Islet precursor cell (in vitro differentiated cells): ENCODE results near the gene CCDC92.
A peak's percentile ranks its signal among the peaks of the same experiment; 100 is the strongest.

Experiments used
- DNase-seq: peaks from one replicate; pipeline ENCODE4 v3.0.0-alpha.2; 2018

CCDC92 gene

GRCh38 chr12:124002021-124002644 lies 29.5 kb upstream of the CCDC92 start:
- peak; percentile 46 for DNase-seq

- DNase-seq: peak; percentile 43
These were observed 28.7 kb upstream of the CCDC92 start for GRCh38 chr12:124001343-124001742.

GRCh38 chr12:124000111-124000510 lies 27.5 kb upstream of the CCDC92 start:
- DNase-seq: peak; percentile 36

GRCh38 chr12:123998991-123999359 lies 26.3 kb upstream of the CCDC92 start:
- DNase-seq: no peak

GRCh38 chr12:123998344-123998990 lies 25.8 kb upstream of the CCDC92 start:
- peak; percentile 45 for DNase-seq

GRCh38 chr12:123997908-123998307 lies 25.3 kb upstream of the CCDC92 start:
- DNase-seq: no peak

- DNase-seq: no peak
These were observed 24.6 kb upstream of the CCDC92 start for GRCh38 chr12:123997033-123997822.

GRCh38 chr12:123996581-123996980 lies 23.9 kb upstream of the CCDC92 start:
- DNase-seq: peak; percentile 68

GRCh38 chr12:123995023-123995748 lies 22.6 kb upstream of the CCDC92 start:
- no peak for DNase-seq

GRCh38 chr12:123992118-123992825 lies 19.6 kb upstream of the CCDC92 start:
- no peak for DNase-seq

GRCh38 chr12:123991372-123991951 lies 18.8 kb upstream of the CCDC92 start:
- DNase-seq: peak; percentile 50

GRCh38 chr12:123990511-123990910 lies 17.9 kb upstream of the CCDC92 start:
- peak; percentile 46 for DNase-seq

GRCh38 chr12:123989753-123990152 lies 17.1 kb upstream of the CCDC92 start:
- no peak for DNase-seq

- no peak for DNase-seq
These were observed 16.5 kb upstream of the CCDC92 start for GRCh38 chr12:123989168-123989567.

- no peak for DNase-seq
These were observed 14.4 kb upstream of the CCDC92 start for GRCh38 chr12:123987022-123987421.

GRCh38 chr12:123986374-123986965 lies 13.8 kb upstream of the CCDC92 start:
- DNase-seq: peak; percentile 41

- peak; percentile 18 for DNase-seq
These were observed 12.3 kb upstream of the CCDC92 start for GRCh38 chr12:123984903-123985302.

GRCh38 chr12:123983822-123984485 lies 11.3 kb upstream of the CCDC92 start:
- peak; percentile 78 for DNase-seq

GRCh38 chr12:123982269-123982668 lies 9.6 kb upstream of the CCDC92 start:
- DNase-seq: peak; percentile 38

GRCh38 chr12:123979566-123979965 lies 6.9 kb upstream of the CCDC92 start:
- peak; percentile 35 for DNase-seq

GRCh38 chr12:123976227-123976826 lies 3.7 kb upstream of the CCDC92 start:
- no peak for DNase-seq
